SHP77 treated with DMSO at 0.1 percent for 48 hours (cell line): ENCODE measurements around the gene ITPA.

Experiments used
- DNase-seq: peaks from one replicate; lab custom pipeline; 2025; lab: John Stamatoyannopoulos, UW

The ITPA gene

DNA sequence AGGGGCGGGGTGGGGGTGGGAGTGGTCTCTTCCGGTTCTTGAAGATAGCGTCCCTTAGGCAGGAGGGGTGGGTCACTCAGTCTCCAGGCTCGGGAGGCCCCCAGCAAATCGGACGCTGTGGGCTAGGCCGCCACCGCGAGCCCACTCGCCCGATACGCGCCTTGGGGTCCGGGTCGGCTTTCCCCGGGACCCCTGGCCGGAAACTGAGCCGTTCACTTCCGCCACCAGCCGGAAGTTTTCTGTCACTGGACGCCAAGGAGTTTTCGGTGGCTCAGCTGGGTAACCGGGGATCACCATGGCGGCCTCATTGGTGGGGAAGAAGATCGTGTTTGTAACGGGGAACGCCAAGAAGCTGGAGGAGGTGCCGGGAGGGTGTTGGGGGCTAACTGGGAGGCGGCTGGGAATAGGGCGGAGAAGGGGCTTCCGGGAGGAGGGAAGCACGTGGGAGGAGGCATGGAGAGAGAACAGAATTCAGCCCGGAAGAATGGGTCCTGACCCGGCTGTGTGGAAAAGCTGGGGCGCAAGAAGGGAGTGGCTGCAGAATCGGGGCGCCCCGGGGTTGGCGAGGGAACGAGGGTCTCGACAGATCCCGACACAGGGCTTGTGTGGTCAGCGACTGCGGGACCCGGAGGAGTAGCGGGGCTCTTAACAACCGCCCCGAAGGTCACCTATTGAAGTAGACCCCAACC, at the start of gene ITPA:
Gene ITPA, plus strand, starts transcription at position 242 of the 689 bp plus-strand sequence. Its CDS starts 54 bp downstream, at position 296.
- no peak for DNase-seq

DNA sequence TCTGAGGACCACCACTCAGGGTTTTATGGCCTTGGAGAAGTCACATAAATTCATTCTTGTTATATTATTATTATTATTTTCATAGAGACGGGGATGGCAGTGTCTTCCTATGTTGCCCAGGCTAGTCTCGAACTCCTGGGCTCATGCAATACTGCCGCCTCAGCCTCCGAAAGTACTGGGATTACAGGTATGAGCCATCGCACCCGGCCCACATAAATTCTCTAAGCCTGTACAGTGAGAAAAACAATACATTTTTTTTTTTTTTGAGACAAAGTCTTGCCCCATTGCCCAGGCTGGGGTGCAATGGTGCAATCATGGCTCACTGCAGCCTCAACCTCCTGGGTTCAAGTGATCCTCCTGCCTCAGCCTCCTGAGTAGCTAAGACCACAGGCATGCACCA, 48.9 kb upstream of the ITPA start:
- DNase-seq: no peak

DNA sequence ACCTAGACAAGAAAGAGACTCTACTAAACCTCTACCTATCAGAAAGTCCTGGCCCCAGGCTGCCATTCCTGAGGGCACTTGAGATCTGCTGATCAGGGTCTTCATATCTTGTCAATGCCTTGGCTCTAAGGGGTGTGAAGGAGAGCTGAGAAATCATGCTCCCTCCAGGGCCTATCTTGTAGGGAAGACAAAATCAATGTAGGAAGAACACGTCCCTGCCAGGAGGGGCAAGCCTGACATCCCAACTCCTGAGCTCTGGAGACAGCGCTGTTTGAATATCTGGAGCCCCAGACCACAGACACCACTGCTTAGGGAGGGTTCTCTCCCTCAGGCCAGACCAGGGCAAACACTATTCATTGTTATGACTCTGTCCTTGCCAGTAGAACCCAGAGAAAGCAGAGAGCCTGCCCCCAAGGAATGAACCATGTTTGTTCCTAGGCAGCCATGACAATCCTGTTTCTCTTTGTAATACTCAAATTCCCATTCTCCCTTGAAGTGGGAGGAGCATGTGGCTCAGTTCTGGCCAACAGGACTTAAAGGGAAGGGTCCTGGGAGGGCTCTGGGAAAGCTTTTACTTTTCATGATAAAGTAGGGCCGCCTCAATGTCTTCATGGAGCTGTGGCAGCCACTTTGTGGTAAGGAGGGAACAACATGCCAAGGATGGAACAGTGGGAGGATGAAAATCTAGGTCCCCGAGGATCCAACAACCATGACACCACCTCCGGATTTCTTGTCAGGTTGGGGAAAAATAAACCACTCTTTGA, 47.8 kb upstream of the ITPA start:
- no peak for DNase-seq

DNA sequence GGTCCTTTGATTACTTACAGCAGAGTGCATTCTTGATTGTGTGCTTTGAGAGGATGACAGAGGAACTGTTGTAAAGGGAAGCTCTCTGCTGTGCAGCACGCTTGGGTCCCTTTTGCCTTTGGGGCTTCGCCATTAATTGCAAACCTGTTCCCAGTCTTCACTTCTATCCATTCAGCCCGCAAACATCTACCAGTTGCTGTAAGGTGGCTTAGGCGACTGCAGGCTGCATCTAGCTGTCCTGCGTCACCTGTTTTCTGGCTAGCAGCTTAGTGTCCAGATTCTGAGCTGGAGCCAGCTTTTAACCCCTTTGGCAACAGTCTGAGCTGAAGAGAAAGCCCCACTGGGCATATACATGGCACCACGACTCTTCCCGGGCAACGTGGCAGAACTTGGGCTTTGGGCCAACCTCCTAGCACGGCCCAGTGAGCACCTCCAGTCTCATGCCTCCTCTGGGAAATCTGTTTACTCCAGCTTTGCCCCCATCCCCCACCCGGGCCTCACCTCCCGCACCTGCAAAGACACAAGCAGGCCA, 47.2 kb upstream of the ITPA start:
- DNase-seq: peak; percentile 56

DNA sequence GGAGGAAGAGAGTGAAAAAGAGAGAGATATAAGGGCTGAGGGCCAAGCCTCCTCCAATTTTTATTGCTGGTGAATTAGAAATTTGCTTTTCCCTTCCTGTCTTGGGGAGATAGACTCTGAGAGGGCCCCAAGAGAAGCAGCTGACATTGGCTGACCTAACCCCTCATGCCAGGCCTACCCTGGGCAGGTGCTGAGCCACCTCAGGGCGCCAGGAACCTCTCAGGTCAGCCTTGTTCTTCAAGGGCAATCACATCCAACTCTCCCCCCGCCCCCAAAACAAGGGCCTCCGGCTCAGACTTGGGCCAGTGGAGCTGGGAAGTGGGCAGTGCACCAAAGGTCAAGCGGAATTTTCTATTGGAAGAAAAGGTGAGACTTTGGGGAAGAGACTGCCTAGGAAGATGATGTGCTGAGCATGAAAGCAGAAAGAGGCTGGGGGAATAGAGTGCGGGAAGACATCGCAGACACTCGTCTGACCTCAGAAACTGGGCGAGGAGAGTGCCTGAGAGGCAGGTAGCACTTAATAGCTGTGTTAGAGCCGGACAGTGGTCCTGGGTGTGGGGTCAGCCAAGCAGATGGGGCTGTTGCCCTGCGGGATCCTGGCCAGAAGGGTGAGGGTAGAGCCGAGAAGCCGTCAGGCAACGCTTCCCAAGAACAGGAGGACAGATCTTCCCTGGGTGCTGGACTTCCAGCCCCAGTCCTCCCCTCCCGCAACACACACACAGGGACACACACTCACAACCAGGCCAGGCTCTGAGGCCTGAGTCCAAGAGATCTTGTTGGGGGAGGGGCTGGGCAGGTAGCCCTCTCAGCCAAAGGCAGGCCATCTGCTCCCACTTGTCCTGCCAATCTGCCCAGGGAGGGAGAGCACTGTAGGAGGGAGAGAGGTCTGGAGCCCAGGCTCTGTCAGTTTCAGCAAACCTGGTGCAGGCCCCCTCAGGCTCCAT, 45.9 kb upstream of the ITPA start:
- DNase-seq: peak; percentile 77

DNA sequence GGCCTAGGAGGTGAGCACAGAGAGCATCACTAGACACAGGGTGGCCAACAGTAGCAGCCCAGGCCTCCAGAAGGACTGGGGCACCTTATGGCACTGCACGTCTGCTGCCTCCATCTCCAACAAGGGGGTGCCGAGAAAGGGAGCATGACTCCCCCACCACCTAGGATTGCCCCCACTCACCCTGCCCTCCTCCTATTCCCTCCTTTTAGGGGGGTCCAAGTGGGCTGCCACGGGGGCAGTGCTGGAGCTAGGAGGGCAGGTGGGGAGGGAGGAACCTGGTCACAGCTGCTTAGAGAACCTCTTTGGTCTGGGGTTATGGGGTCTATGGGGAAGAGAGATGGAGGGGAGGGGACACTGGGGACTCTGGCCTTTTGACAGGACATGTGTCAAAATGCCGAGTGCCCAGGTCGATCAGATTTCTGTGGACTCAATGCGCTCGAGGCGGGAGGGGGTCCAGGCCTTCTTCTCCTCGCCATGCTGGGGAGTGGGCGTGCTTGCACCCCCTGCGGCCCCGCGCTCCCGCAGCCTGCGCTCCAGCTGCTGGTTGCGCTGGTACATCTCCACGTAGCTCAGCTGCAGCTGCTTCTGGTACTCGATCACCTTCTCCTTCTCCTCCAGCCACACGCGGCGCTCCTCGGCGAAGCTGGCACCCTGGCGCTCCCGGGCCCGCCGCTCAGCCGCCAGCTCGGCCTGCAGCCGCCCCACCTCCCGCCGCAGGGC, 45.1 kb upstream of the ITPA start:
- DNase-seq: no peak

DNA sequence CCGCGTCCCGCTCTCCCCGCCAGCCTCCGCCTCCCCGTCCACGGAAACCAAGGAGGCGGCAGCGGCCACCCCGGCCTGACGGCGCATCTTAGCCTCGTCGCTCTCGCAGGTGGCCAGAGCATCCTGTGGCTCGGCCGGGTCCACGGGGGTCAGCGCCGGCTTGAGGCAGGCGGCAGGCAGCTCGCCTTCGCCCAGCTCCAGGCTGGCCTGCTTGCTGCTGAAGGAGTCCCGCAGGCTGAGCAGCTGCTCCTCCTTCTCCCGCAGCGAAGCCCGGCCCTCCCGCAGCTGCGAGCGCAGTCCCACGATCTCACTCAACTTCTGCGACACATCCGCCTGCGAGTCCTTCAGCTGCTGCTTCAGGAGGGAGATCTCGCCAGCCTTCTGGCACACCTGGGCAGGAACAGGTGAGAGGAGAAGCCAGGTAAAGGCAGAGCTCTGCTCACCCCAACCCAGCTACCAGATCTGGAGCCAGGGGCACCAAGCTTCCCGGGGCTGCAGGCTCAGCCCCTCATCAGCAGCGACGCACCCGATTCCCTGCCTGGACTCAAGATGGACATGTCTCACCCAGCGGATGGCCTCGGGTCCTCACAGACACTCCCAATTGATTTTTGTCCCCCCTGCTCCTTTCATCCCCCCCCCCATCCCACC, 44.4 kb upstream of the ITPA start:
- DNase-seq: no peak

- DNase-seq: peak; percentile 89
These were observed 43.6 kb upstream of the ITPA start for GRCh38 chr20:3165473-3166337.

GRCh38 chr20:3166338-3166912, 42.9 kb upstream of the ITPA start:
- DNase-seq: no peak

DNA sequence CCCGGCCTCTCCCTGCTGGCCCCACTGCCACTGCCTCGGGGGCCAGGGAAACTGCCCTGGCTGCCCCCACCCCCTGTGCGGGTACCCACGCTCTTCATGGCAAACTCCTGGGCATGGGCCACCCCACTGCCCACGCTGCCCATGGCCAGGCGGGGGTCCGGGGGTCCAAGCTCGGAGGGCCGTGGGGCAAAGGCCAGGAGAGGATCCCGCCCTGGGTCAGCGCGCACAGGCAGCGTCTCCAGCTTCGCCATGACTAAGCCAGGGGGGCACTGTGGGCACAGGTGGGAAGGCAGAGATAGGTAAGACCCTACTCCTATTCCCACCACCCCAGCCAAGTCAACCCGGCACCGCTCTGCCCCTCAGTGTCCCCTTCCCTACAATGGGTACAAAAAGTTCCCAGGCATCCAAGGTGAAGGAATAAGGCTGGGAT, 42.4 kb upstream of the ITPA start:
- no peak for DNase-seq

GRCh38 chr20:3167738-3168078, 41.6 kb upstream of the ITPA start:
- DNase-seq: no peak

GRCh38 chr20:3168079-3168828, 41.0 kb upstream of the ITPA start:
- no peak for DNase-seq

GRCh38 chr20:3168829-3169590, 40.3 kb upstream of the ITPA start:
- DNase-seq: no peak

DNA sequence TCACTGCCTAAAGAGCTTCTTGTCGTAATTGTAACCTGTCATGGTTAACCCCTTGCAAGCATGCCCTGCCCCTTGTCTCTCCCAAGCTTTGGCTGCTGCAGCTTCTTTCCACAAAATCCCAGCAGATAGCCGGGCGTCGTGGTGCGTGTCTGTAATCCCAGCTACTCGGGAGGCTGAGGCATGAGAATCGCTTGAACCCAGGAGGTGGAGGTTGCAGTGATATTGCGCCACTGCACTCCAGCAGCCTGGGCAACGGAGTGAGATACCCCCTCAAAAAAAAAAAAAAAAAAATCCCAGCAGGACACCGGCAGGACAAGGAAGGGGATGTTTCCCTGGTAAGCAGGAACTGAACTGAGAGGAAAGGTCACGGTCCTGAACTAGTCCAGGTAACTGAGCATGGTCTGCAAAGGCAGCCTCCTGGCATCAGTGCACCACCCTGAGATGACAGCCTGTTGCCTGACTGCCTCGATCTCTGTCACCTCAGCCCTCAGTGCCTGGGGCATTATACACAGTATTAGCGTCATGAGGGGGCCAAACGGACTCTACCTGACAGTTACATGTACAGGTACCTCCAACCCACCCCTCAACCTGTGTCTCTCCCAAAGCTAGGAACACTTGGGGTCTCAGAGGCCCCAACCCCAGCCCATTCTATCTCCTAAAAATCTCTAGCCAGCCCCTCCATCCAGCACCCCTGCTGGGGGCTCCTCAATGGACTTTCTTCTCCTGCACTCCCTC, 37.7 kb upstream of the ITPA start:
- no peak for DNase-seq

- DNase-seq: no peak
These were observed 37.0 kb upstream of the ITPA start for GRCh38 chr20:3172126-3172932.

- DNase-seq: no peak
These were observed 36.2 kb upstream of the ITPA start, which contains the start of gene LZTS3 for GRCh38 chr20:3172933-3173609. TSS of gene LZTS3 (minus strand) at chr20:3173549. CDS start at chr20:3167163, 6,386 bp downstream.
